Hepatocyte (in vitro differentiated cells): ENCODE data around the gene ACOXL. TPM values are rescaled to one million over a fixed set of nuclear protein-coding genes. Genes with fewer than 3 reads are reported as not detected.
A peak's percentile ranks its signal among the peaks of the same experiment; 100 is the strongest.

ENCODE experiments used
- DNase-seq: peaks from one replicate; pipeline ENCODE4 v3.0.0-alpha.2; 2016; ENCODE audit warnings: low spot score
- H2AFZ ChIP-seq: fragments of 200-600 bp; sonication (generic); 2 replicates; pipeline ENCODE4 v1.6.0; 2016; ENCODE audit warnings: antibody characterized with exemption, mild to moderate bottlenecking
- H3K27ac ChIP-seq: fragments of 200-600 bp; sonication (generic); 2 replicates; pipeline ENCODE4 v1.5.1; 2016; ENCODE audit warnings: mild to moderate bottlenecking
- H3K27me3 ChIP-seq: fragments of 200-600 bp; sonication (generic); 2 replicates; pipeline ENCODE4 v1.6.1; 2016
- H3K36me3 ChIP-seq: fragments of 200-600 bp; sonication (generic); replicated peaks from 2 replicates; pipeline ENCODE4 v1.5.1; 2016; ENCODE audit warnings: low read depth; ENCODE audit not compliant: insufficient read depth
- H3K4me1 ChIP-seq: fragments of 200-600 bp; sonication (generic); 2 replicates; pipeline ENCODE4 v1.5.1; 2016; ENCODE audit warnings: mild to moderate bottlenecking, moderate library complexity; ENCODE audit not compliant: insufficient read depth
- H3K4me2 ChIP-seq: fragments of 200-600 bp; sonication (generic); 2 replicates; pipeline ENCODE4 v1.6.0; 2016
- H3K4me3 ChIP-seq: fragments of 200-600 bp; sonication (generic); 2 replicates; pipeline ENCODE4 v1.5.1; 2016; ENCODE audit warnings: mild to moderate bottlenecking
- H3K79me2 ChIP-seq: fragments of 200-600 bp; sonication (generic); 2 replicates; pipeline ENCODE4 v1.6.0; 2017; ENCODE audit warnings: mild to moderate bottlenecking
- H3K9me2 ChIP-seq: fragments of 200-600 bp; sonication (generic); replicated peaks from 2 replicates; pipeline ENCODE4 v1.6.0; 2017; ENCODE audit warnings: mild to moderate bottlenecking; ENCODE audit not compliant: insufficient read depth
- H3K9me3 ChIP-seq: fragments of 200-600 bp; sonication (generic); 2 replicates; pipeline ENCODE4 v1.5.1; 2016; ENCODE audit warnings: low read depth, mild to moderate bottlenecking
- H4K20me1 ChIP-seq: fragments of 200-600 bp; sonication (generic); 2 replicates; pipeline ENCODE4 v1.6.0; 2016; ENCODE audit warnings: mild to moderate bottlenecking; ENCODE audit not compliant: insufficient read depth, poor library complexity, severe bottlenecking
- EZH2 ChIP-seq: fragments of 200-600 bp; sonication (generic); IDR thresholded peaks from 2 replicates; pipeline ENCODE4 v1.6.1; 2016; ENCODE audit warnings: antibody characterized with exemption, mild to moderate bottlenecking, borderline replicate concordance
- EZH2phosphoT487 ChIP-seq: fragments of 200-600 bp; sonication (generic); IDR thresholded peaks from one replicate; pipeline ENCODE4 v1.6.1; 2018; ENCODE audit warnings: antibody characterized with exemption, mild to moderate bottlenecking, low read depth, moderate library complexity; ENCODE audit not compliant: unreplicated experiment, severe bottlenecking
- WGBS: methylation state at CpG from one replicate; pipeline ENCODE4 v1.1.6; 2016; ENCODE audit warnings: low lambda C conversion rate; ENCODE audit errors: missing lambda C conversion rate; 5-methylcytosine and 5-hydroxymethylcytosine counted together
- polyA plus RNA-seq: library from polyadenylated mRNA; unstranded; fragments of >200 nt; fragmentation: Nextera tagmentation; extraction: Ambion mirVana; gene quantifications from 2 replicates; pipeline ENCODE4 v1.2.1, GENCODE V29; 2016
- total RNA-seq: library from RNA; depleted of rRNA; stranded (reverse); fragments of >200 nt; gene quantifications from 2 replicates; pipeline ENCODE4 v1.2.3, GENCODE V29; 2014
- TF ChIP-seq, protein P1 (sequence below): fragments of 200-600 bp; sonication (generic); IDR thresholded peaks from 2 replicates; pipeline ENCODE4 v1.5.1; 2016; ENCODE audit warnings: antibody characterized with exemption, mild to moderate bottlenecking; ENCODE audit not compliant: poor library complexity

Gene ACOXL
- total and polyA plus RNA-seq, 2 experiments from 2014 or later = 0.23 to 1.1 TPM

DNA sequence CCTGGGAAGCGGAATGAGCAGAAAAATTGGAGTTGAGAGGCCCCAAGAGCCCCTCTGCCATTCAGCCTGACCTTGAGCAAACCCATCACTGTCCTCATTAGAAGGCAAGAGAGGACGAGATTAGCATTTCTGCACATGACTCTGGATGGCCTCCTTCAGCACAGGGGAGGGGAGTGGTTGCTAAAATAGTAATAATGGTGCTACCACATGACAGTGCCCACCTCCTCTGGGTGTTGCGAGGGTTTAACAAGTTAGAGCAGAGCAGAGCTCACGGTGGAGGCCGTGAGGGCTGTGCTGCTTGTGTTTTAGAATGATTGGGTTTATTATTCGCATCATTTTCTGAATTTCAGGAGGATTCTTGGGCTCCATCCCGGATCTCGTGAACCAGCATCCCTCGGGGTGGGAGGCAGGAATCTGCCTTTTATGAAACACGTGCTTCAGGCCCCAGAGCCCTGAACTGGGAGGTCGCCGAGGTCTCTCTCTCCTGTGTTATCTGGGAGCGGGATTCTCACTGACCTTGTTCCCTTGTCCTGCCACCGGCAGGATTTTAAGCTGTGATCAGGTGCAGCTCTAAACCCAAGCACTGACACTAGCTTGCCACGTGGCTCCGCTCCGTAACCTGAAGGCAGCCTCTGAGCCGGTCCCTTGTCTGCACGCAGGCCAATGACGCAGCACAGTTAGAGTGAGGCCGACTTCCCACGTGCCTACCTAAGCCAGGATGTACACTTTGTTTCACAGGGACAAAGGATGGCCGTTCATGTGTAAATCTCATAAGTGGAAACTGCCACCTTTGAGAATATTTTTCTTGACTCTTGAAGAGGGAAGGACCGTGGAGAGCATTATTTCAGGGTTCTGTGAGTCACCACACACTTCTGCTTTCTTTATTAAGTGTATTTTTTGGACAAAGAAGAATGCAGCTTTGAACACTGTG, 142.3 kb downstream of the ACOXL start:
- no peaks in the 10 kb centered on the region for H3K79me2 ChIP-seq
- TF ChIP-seq, protein P1, sequence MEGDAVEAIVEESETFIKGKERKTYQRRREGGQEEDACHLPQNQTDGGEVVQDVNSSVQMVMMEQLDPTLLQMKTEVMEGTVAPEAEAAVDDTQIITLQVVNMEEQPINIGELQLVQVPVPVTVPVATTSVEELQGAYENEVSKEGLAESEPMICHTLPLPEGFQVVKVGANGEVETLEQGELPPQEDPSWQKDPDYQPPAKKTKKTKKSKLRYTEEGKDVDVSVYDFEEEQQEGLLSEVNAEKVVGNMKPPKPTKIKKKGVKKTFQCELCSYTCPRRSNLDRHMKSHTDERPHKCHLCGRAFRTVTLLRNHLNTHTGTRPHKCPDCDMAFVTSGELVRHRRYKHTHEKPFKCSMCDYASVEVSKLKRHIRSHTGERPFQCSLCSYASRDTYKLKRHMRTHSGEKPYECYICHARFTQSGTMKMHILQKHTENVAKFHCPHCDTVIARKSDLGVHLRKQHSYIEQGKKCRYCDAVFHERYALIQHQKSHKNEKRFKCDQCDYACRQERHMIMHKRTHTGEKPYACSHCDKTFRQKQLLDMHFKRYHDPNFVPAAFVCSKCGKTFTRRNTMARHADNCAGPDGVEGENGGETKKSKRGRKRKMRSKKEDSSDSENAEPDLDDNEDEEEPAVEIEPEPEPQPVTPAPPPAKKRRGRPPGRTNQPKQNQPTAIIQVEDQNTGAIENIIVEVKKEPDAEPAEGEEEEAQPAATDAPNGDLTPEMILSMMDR = no peak
- TF ChIP-seq EZH2phosphoT487 = no peak
- TF ChIP-seq EZH2 = no peak
- no peak overlapping the region for H3K4me2 ChIP-seq
- no peak overlapping the region for H2AFZ ChIP-seq
- H3K9me3 ChIP-seq = no peaks in the 10 kb centered on the region
- WGBS = 82% methylated on average over 24 of the region's 24 CpGs
- H3K27ac ChIP-seq = no peak overlapping the region
- H3K4me1 ChIP-seq = peaks cover 5% of the 10 kb centered on the region
- no peaks in the 10 kb centered on the region for H3K27me3 ChIP-seq
- DNase-seq = no peak
- H3K9me2 ChIP-seq = no peaks in the 10 kb centered on the region
- no peaks in the 10 kb centered on the region for H4K20me1 ChIP-seq
- no peaks in the 10 kb centered on the region for H3K36me3 ChIP-seq
- H3K4me3 ChIP-seq = no peak overlapping the region

DNA sequence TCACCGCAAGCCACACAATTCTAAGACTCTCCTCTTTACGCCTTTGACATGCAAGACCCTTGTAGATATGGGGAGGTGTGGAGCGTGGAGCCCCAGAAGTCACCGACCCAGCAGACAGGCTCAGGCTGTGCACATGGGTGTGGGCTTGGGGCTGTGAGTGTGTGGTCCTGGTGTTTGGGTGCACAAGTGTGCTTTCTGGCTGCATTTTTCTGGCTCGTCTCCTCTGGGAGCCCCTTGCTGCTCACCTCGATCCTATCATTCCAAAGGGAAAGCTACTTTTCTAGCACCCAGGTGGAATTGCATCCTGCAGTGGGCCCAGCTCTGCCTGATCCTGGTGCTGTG, 143.0 kb downstream of the ACOXL start:
- Histone ChIP-seq H2AFZ (no peak overlapping the region), H3K9me3 (no peaks in the 10 kb centered on the region), H3K4me3 (no peak overlapping the region), H3K36me3 (no peaks in the 10 kb centered on the region), H4K20me1 (no peaks in the 10 kb centered on the region), H3K4me2 (no peak overlapping the region), H3K4me1 (peaks cover 5% of the 10 kb centered on the region), H3K9me2 (no peaks in the 10 kb centered on the region), H3K27ac (no peak overlapping the region), H3K27me3 (no peaks in the 10 kb centered on the region), H3K79me2 (no peaks in the 10 kb centered on the region)
- TF ChIP-seq, protein P1 = no peak
- TF ChIP-seq EZH2phosphoT487 (no peak), EZH2 (no peak)
- no peak for DNase-seq
- 94% methylated on average over 6 of the region's 6 CpGs for WGBS

DNA sequence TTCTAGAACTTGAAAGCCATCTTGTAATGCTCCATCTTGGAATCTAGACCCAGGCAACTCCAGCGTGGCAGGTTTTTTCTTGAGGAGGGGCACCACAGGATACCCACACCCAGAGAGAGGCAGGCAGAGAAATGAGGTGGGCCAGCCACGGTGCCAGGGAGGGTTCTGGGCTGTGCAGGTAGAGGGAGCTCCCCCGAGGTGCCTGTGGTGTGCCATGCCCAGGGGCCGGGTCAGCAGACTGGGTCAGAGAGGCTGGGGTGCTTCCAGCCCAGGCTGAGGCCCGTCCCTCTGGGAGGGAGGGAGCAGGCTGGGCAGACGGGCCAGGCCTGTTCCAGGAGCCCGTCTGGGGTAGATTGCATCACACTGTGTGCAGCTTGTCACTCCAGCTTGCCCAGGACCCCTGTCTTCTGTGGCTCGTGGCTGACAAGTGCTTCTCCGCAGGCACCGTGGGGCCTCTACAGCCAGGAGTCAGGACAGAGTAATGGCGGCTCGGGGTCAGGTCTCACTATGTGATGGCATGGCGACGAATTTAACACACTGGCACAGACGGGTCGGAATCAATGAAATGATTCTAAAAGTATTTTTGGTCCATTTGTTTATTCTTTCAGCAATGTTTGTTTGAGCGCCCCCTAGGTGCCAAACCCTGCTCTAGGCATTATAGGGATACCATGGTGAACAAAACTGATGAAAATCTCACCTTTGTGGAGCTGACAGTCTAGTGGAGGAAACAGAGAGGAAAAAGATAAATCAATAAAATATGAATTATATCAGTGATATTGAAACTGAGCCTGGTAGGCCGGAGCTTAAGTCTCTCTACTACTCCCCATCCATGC, 144.0 kb downstream of the ACOXL start:
- 87% methylated on average over 18 of the region's 18 CpGs for WGBS
- no peak overlapping the region for H3K4me3 ChIP-seq

More for the DNA sequence above, 144.0 kb downstream of the ACOXL start:
- no peaks in the 10 kb centered on the region for H3K79me2 ChIP-seq
- no peak for DNase-seq
- no peaks in the 10 kb centered on the region for H4K20me1 ChIP-seq
- H3K36me3 ChIP-seq = no peaks in the 10 kb centered on the region
- H3K27me3 ChIP-seq = no peaks in the 10 kb centered on the region
- no peak overlapping the region for H3K27ac ChIP-seq
- H2AFZ ChIP-seq = no peak overlapping the region
- H3K9me3 ChIP-seq = no peaks in the 10 kb centered on the region
- no peak overlapping the region for H3K4me2 ChIP-seq
- peaks cover 5% of the 10 kb centered on the region for H3K4me1 ChIP-seq
- TF ChIP-seq, protein P1 = peak; percentile 12
- TF ChIP-seq EZH2phosphoT487 (no peak), EZH2 (no peak)
- no peaks in the 10 kb centered on the region for H3K9me2 ChIP-seq
